Measurements from ENCODE around the gene GABRQ.

GABRQ gene

GRCh38 chrX:152637649-152638442 lies at the start of gene GABRQ:
TSS of gene GABRQ (plus strand) at chrX:152637895. CDS start at chrX:152638203, 308 bp downstream.
- ATAC-seq (peak; percentile 36), DNase-seq (peak; percentile 8)

DNA sequence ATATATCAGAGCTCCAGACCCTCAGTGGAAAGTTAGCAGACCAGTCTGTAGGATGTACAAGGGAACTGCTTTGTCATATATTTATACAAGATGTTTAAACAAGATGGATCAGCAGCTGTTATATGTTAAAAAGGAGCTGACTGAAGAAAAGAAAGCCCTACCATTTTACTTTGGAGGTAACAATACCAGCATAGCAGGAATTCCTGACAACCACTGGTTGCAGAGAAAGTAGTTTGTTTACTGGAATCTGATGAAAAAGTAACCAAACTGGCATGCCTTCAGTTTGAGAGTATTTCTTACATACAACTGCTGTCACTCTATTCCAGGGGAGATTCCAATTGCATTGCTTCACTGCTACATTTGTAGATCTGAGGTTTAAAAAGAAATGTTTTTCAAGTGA lies 49.5 kb upstream of the GABRQ start:
- DNase-seq = no peak
- ATAC-seq = no peak

GRCh38 chrX:152600853-152601633 lies 36.7 kb upstream of the GABRQ start:
- ATAC-seq (no peak), DNase-seq (no peak)

DNA sequence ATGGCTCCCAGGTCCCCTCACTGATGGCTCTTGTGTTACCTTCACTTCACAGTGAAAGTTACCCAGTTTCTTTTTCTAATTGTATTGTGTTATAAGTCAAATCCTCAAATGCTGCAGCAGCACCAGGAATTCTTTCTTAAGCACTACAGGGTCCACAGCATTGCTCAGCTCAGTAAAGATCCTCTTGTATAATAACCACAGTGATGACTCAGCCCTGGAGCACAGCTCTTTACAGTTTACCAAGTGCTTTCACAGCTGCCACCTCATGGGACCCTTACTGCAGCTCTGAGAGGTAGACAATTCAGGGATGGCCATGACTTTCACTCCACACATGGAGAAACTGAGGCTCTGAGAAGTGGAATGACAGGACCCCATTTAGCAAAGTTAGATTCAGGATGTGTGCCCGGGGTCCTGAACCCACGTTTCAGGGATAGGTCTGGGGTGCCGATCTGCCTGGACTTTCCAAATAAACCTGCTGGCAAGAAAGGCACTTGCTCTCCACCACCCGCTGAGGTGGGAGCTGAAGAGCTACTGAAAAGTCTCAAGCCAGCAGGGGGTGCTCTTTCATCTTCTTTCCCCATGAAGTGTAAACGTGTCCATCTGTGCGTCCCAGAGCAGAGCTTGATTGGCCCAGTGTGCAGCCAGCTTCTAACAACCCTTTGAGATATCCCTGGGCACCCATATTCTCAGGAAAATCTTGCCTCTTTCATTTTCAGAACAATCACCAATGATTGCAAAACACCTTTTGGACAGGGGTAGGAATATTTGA lies 35.7 kb upstream of the GABRQ start:
- no peak for ATAC-seq
- DNase-seq = peak; percentile 4

- ATAC-seq = no peak
- no peak for DNase-seq
Observed at GRCh38 chrX:152614791-152615190, 22.9 kb upstream of the GABRQ start.

DNA sequence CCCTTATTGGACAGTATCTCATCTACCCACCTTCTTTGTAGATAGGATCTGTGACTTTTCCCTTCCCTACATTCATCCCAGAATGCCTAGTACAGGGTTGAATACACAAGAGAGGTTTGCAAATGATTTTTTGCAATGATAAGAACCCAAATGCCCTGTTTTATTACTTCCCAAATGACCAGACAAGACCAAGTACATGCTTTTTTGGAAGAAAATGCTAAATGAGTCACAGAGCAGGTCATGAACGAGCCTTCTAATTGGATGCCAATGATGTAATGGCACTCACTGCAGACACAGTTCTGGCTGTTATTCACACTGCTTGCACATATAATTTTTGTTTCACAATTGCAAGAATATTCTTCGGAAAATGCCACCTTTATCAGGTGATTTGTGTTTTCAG lies 17.8 kb upstream of the GABRQ start:
- DNase-seq = no peak
- ATAC-seq = no peak

DNA sequence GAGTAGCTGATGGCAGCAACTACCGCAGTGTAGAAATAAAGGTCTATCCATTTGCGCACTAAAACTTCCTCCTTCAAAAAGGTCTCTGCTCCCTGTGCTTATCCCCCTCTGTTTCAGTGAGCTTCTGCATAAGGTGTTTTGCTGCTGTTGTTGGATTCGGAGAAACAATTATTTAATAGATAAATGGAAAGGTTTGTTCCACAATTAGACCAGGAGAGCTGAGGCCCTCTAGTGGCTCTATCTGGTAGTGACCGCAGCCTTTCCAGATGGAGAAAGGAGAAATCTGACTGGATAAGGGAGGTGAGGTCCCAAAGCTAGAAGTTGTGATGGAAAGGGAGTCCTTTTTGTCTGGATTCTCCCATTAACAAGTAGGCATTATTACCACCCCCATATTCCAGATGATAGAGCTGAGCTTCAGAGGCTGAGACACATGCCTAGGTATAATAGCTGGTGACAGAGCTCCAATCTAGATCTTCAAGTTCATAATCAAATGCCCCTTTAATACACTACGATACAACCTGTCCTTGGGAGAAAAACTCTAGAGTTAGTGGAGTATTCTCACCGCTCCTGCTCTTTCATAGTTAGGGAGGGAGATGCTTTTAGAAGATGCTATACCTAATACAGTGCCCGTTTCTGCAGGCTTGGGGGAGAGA lies 5.1 kb upstream of the GABRQ start:
- peak; percentile 49 for DNase-seq

GRCh38 chrX:152635941-152636340 lies 1.8 kb upstream of the GABRQ start:
- DNase-seq (peak; percentile 3), ATAC-seq (no peak)

More for the DNA sequence above, 5.1 kb upstream of the GABRQ start:
- ATAC-seq = no peak

GRCh38 chrX:152638443-152638904 lies 779 bp downstream of the GABRQ start:
- no peak for ATAC-seq
- DNase-seq = no peak

DNA sequence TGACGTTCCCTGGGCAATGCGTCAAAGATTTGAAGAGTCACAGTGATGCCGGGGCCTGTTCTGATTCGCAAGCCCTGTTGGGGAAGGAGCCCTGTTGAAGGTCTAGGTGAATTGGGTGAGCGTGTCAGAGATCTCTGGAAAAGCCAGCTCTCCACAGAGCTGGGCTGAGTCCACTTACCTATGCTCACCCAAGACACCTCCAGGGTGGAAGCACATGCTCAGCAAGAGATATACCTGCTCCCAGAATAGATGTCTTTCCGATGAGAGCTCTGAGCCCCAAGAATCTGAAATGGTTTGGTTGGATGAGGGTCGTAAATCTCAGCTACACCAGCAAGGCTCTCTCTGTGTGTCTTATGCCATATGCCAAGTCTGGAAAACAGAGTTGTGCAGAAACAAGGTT lies 1.7 kb downstream of the GABRQ start:
- DNase-seq (no peak), ATAC-seq (no peak)

- no peak for DNase-seq
- ATAC-seq = no peak
Observed at GRCh38 chrX:152640034-152640818, 2.5 kb downstream of the GABRQ start.

DNA sequence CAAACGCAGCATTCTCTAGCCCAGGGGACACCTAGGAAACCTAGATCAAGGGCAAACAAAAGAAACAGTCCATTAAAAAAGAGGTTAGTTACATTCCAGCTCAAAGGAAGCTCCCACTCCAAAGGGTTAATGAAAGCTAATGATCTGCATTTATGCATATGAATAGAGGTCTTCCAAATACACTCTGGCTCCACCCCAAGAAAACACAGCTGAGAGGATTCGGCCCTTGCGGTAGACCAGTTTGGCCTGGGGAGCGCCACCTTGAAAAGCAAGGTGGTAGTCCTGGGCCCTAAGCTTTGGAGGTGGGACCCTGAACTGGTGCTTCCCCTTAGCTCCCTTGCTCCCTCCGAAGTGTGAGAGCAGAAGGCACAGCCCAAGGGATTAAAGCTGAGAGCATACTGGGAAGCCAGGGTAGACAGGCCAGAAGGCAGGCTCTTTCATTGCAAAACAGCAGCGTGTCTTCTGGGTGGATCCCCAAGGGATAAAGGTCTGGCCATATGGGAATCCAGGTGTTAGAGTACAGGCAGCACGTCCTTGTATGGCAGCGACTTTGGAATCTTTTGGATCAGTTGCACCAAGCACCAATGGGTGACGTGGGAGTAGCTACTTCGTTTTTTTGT lies 3.7 kb downstream of the GABRQ start:
- no peak for ATAC-seq

DNA sequence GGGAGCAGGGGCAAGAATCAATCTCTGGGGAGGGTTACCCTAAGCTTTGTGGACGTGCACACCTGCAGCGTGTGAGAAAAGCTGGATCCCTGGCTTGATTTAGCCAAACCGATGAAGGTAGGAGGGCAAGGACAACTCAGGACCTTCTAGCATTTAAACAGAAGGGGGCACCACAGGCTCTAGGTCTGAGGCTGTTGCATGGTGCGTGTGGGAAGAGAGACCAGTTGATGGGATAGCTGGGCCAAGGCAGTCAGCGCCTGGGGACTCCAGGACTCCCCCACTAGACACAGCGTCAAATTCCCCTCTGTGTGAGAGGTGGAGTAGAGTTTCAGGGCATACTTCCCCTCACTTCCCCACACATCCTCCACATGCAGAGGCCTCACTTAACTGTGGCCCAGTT lies 4.3 kb downstream of the GABRQ start:
- ATAC-seq (no peak), DNase-seq (no peak)

More for the DNA sequence above, 3.7 kb downstream of the GABRQ start:
- no peak for DNase-seq

DNA sequence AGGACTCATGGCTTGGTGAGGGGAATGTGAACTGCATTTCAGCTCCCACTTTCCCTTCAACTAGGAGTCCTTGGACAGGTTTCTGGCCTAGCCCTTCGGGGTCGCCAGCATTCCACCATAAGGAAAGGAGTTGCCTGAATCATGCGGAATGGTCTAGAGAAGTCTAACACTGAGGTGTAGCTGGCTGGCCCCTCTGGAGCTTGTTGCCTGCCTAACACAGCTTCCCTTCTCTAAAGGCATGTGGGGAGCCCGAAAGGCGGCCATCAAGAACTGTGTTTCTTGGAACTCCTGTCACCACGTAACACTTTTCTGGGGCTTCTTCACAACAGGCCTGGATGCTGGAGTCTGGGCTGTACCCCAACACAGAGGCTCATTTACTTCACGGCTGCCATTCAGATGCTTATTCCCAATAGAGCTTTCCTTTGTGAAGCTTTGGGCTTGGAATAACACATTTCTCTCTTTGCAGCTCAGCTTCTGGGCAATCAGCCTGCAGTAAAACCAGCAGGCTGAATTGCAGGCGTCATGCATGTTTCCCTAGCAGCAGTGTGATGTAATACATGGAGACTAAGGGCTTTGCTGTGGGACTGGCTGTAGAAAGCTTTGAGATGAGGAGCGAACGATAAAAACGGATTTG lies 5.4 kb downstream of the GABRQ start:
- DNase-seq = no peak
- no peak for ATAC-seq

- DNase-seq (no peak), ATAC-seq (no peak)
Observed at GRCh38 chrX:152646961-152647360, 9.3 kb downstream of the GABRQ start.

DNA sequence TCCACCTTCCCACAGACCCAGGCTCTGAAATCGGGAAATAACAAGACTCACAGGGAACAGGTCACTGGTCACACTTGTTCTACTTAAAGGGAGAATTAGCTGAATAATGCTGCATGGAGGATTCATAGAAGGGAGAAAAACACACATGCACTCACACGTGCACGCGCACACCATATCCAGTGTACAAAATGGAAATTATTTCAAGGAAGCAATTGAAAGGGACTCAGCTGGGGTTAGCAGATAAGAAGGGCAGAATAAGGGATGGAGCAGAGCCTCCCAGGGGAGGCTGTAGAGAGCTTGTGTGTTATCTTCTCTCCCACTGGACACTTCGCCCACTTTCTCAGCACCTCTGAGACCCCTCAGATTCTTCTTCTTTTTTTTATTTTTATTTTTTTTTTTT lies 10.3 kb downstream of the GABRQ start:
- no peak for ATAC-seq

GRCh38 chrX:152652060-152652459 lies 14.4 kb downstream of the GABRQ start:
- no peak for DNase-seq
- no peak for ATAC-seq

More for the DNA sequence above, 10.3 kb downstream of the GABRQ start:
- no peak for DNase-seq

DNA sequence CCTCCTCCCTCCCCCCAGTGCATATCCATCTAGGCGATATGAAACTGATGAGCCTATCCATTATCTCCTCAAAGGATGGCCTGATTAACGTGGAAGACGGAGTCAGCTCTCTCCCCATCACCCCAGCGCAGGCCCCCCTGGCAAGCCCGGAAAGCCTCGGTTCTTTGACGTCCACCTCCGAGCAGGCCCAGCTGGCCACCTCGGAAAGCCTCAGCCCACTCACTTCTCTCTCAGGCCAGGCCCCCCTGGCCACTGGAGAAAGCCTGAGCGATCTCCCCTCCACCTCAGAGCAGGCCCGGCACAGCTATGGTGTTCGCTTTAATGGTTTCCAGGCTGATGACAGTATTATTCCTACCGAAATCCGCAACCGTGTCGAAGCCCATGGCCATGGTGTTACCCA lies 14.8 kb downstream of the GABRQ start:
- ATAC-seq (no peak), DNase-seq (no peak)

DNA sequence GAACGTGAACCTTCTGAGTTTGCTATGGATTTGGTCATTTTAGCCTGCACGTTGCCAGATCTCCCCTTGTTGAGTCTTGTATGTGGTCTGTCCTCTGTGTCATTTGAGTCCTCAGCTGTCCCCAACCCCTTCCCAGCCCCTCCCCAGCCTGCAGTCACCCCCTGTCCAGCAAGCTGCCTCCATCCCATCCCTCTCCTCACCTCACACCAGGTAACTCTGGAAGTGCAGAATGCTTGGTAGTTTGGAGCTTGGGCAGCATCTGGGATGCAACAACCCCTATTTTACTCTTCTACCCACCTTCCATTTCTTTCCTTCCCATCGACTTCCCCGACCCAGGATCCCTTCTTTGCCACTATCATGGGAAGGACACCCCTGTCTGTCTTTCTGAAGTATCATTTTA lies 18.4 kb downstream of the GABRQ start:
- ATAC-seq = no peak
- no peak for DNase-seq

- no peak for ATAC-seq
- no peak for DNase-seq
Observed at GRCh38 chrX:152656890-152657289, 19.2 kb downstream of the GABRQ start.

Data from stimulated activated naive CD8-positive, alpha-beta T cell treated with anti-CD3 and anti-CD28 coated beads, Interleukin-15, Interleukin-2, amounts not matched to agents 100 U/mL and 50 U/mL, for 24 hours (primary cell).